NCI-H2081 (cell line): ENCODE data around the gene NFE2L3.
"Not testable (repeated sequence)": the region's sequence is repeated elsewhere in the genome, so short reads cannot be mapped to it uniquely, and the experiment has no call there.

ENCODE experiments used
- DNase-seq, 2 experiments: peaks; one replicate each; lab custom pipeline; 2025; lab: John Stamatoyannopoulos, UW

Gene NFE2L3

DNA sequence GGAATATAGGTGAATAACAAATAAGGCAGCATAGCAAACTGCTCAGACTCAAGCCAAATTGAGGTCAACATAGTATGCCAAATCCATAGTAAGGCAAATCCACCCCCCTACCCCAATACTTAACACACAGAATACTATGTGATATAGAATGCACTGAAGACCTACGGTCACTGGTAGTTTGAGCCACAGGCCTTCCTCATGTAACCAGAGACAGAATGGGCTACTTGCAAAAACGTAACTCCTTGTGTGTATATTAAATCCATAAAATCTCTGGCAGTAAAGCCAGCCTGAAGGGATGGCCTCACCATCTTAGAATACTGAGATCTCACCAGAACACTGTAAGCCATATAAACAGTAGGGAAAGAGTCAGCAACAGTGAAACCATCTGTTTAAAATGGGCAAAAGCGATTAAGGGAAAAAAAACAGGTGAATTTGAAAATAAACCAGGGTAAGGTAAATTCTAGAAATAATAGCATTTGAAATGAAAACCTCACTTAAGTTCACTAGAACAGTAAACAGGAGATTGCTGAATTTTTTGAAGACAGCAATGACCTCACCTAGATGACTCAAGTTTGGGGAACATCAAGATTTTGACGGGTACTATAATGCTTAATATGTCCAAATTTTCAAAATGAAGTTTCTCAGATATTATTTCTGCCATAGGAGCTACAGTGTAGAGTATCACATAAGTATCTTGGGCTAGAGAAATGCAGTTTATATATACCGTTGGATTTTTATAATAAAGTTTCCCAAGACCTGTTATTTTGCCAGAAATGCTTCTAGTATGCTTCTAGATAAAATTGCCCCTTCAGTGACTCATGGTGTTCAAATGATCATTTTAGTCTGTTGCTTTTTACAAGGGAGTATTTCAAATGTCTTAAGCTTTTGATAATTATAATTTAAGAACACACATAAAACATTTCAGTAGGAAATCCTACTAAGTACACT is 34.6 kb downstream of the NFE2L3 start:
- DNase-seq: no peak

DNA sequence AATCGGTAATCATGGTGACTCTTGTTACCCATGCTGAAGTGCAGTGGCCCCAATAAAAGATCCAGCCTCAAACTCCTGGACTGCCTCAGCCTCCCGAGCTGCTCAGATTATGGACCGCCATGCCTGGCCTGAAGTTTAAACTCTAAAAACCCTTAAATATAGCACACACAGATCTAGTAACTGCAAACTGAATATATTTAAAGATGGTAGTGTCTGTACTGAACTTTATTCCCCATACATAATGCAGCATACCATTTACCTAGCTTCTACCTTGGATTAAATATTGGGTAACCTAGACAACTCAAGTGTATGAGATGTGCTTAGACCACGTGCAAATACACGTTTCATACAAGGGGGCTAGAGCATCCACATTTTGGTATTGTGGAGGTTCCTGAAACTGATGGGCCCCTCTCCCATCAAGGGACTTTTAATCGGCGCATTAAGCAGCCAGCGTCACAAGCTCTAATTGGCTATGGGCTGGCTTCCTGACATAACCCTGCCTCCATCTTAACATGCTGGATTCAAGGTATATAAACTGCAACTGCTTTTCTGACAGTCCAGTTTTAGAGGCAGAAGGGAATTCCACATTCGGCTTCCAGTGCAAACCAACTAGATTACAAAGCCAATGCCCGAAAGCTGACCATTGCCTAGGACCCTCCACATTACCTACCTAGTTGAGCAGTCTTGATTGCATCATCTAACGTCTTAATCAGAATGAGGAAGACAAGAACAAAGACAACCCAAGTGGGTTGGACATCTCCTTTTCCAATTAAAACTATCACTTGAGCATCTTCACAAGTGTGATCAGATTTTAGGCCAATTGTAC is 35.6 kb downstream of the NFE2L3 start:
- DNase-seq: no peak

DNA sequence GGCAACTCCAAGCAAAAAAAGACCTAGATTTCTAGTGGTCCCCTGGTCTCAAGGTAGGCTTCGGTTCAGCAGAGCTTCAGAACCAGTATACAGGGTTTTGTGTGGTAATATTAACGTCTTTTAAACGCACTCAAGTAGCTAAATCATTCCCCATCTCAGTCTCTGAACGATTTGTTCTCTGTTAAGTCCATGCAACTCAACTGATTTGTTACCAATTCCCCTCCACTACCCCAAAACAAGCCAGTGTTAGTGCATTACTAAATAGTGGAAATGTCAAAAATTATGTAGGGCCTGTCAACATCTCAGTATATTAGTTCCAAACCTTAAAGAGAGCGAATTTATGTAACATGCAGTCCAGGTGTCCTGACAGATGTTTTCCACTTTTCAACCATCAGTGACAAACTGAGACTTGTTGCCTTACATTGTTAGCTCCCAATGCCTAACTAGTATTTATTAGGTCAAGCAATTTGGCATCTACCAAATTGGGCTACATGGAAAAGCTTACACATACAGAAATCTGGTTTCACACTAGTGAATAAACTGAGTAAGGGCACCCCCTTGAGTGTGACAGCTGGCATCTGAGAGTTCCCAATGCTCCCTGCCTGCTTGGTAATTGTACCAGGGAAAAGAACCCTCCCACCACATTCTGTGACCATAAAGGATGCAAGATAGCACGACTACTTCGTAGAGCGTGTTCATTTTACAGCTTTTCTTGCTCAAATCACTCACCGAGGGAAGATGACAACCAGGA is 36.4 kb downstream of the NFE2L3 start:
- DNase-seq: no peak

DNA sequence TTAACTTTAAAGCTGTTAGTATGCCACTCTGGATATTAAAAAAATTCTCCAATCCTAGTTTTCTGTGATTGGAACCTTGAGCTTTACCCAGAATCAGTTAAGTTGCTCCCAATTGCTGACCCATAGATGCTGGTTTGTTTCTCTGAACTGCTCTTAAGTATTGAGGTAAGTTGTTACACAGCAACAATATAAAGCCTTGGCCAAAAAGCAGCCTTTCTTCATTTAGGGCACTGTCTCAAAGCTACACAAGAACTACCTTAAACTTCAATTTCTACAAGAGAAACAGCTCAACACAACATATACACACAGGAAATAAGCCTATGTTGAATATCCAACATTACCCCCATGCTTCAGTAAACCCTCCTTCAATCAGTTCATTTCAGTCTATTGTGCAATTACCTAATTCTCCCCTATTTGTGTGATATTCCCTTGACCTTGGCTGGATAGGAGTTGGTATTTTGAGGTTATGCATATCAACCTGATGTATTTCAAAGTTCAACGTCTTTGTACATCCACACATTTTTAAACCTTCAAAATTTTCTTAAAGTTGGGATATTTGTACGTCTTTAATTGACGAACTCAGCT is 37.1 kb downstream of the NFE2L3 start:
- DNase-seq: no peak

DNA sequence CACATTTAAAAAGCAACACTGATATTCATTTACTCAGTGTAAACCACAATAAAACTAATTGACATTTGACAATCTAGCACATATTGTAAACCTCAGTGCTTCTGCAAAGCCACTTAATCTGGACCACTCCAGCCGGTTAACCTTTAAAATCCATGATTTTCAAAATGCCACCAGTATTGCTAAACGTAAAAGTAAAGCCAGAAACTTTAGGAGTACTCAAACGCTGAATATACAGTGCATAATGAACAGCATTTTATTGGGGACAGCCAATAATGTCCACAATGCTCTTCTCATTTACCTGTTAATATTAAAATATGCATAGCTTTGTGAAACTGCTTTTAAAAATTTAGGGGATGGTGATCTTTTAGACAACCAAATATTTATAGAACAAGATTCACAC is 37.7 kb downstream of the NFE2L3 start:
- DNase-seq: no peak

DNA sequence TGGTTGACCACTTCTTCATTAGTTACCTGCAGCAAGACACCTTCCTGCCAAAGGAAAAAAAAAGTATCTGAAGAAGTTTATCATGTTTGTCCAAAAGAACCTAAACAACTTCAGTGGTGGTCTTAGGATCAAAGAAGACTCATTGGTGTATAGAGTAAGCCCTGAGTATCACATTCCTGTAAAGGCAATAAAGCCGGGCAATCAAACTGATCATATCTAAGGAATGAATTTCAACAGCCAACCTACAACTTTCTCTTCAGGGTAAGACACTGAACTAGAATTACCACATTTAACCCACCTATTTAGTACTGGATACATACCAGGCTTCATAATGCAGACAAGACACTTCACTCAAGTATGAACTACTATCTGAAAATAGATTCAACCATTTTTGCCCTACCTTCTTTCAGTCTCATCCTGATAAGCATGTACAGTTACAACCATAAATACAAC is 38.4 kb downstream of the NFE2L3 start:
- no peak for DNase-seq

DNA sequence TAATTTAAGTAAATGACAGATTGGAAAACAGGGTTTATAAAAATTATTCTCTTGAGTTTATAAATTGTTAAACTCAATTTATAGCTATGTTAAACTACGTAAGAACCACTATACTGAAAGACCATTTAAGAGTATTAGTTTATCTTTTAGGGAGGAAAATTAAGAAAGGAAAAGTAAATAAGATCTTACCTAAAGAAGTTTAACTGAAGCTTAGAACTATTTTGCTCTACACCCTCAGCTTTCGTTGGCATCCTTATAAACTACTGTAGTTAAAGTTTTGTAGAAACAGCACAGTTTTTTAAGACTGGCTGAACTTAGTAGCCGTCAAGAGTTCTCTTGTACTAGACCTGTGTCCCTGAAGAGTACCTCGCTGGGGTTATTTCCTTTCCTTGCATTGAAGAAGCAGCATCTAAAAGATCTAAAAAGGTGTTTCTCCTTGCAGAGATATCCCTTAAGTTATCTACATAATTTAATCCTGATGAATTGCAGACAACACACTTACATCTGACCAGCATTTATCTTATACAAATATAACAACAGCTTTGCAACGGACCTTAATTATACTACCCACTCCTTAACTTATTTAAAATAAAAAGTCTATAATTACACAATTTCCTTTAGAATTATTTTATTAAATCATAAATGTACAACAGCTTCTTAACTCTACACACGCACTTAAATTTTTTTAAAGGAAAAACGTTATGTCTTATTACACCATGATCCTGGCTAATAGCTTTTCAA is 39.4 kb downstream of the NFE2L3 start:
- no peak for DNase-seq

DNA sequence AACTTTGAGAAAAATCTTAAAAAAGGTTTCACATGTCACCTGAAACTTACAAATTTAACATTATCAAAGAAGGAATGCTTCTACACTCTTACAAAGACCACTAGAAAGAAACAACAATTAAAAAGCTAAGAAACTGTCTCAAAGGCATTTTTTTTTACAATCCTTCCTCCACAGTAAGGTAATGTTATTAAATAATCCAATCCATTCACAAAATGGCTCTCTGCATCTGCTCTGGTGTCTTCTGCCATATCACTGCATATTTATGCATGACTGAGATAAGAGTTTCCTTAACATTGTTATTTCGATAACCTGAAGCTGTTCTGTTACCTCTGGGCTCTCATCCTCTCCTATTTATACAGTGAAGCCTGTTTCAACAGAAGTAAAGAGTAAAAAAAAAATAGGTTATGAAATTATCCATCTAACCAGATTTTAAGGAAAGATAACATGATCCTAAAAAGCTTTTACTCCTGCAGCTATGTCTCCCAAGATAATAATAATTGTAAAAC is 40.0 kb downstream of the NFE2L3 start:
- no peak for DNase-seq

DNA sequence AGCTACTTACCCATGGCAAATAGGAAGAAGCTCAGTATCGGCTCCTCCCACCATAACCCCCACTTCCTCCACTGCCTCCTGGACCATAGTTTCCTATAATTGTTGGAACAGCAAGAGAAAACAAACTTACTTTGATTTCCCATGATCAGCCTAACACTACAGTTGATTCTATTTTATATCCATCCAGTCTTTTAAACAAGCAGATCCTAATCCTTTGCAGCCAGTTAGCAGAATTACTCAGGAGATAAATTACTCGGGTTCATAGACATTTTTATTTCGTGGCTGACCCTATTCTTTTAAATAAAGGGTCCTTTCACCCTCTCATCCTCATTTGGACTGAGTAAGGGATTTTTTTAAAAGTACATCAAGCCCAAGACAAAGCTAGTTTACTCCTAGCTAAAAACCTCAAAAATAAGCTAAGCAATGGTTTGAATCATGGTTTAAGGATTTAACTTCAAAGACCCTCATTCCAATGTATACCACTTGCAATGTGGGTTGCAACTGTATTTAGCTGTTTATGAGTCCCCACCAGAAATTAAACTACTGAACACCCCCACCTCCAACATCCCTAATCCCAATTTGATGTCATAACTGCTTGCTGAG is 40.6 kb downstream of the NFE2L3 start:
- no peak for DNase-seq

DNA sequence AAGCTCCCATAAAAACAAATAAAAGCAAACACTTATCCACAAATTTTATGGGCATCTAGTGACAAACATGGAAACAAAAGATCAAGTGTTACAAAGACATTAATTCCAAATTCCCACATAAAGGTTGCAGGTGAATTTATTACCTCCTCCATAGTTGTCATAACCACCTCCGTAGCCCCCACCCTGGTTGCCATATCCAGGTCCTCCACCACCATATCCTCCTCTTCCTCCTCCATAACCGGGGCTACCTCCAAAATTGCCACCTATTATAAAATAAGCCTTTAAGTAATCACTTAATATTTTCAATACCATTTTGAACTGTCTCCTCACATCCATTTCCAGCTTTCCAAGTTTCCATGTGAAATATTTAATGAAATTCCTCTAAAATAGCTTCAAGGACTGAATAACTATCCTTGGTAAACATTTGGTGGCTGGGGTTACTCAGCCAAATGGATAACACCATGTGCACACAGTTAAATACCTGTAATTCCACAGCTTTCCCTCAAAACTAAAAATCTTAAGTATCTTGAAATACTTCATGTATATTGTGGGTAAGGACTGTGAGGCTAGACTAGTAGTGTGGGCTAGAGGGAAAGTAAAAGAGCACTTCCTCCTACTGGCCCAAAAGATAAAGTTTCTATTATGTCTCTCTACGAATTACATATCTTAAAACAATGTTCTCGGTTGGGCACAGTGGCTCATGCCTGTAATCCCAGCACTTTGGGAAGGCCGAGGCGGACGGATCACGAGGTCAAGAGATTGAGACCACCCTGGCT is 41.6 kb downstream of the NFE2L3 start:
- no peak for DNase-seq

DNA sequence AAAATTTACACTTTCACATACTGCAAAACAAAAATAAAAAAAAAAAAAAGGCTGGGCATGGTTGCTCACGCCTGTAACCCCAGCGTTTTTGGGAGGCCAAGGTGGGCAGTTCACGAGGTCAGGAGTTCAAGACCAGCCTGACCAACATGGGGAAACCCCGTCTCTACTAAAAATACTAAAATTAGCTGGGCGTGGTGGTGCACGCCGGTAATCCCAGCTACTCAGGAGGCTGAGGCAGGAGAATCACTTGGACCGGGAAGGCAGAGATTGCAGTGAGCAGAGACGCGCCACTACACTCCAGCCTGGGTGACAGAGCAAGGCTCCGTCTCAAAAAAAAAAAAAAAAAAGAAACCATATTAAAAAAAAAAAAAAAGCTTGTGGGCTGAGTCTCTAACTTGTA is 42.8 kb downstream of the NFE2L3 start:
- DNase-seq: not testable (repeated sequence)

DNA sequence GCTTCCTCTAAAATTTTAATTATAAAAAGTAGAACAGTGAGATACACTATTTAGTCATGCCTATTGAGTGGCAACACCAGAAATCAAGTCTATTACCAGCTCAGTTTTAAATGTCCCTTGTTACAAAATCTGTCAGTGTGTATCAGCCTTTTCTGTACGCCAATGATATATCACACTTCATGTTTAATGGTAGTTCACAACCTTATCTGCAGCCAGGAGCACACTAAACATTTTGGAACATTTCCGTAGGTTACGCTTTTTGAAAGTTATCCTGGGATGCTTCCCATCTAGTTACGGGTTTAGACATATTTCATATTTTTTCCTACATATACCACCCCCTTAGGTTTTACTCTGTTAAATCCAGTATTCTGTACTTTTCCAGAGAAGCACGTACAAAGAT is 43.2 kb downstream of the NFE2L3 start:
- no peak for DNase-seq

DNA sequence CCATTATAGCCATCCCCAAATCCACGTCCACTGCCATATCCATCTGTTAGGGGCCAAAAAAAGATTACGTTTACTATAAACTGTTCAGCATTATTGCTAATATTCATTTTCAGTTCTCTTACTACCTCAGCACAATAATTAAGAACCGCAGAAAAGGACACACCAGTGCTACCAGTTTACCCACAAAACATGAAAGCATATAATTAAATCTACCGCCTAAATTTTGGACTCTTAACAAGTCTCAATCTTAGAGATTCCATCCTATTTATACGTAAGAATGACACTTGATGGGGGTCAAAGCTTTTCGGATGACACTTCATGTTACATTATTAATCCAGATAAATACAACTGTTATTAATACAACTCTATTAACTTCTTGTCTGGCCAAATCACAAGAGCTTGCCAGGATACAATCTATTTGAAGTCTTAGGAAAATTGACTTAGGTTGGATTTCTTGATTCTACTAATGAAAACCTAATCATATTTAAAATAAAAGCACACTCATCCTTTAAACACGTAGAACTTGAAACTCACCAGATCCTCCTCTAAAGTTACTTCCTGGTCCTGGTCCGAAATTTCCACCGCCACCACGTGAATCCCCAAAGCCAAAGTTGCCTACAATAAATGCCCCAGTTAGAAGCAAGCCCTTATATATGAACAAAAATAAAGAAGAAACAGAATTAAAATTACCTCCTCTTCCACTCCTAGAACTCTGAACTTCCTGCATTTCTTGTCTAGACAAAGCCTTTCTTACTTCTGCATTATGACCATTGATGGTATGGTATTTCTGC is 44.1 kb downstream of the NFE2L3 start:
- DNase-seq: no peak

DNA sequence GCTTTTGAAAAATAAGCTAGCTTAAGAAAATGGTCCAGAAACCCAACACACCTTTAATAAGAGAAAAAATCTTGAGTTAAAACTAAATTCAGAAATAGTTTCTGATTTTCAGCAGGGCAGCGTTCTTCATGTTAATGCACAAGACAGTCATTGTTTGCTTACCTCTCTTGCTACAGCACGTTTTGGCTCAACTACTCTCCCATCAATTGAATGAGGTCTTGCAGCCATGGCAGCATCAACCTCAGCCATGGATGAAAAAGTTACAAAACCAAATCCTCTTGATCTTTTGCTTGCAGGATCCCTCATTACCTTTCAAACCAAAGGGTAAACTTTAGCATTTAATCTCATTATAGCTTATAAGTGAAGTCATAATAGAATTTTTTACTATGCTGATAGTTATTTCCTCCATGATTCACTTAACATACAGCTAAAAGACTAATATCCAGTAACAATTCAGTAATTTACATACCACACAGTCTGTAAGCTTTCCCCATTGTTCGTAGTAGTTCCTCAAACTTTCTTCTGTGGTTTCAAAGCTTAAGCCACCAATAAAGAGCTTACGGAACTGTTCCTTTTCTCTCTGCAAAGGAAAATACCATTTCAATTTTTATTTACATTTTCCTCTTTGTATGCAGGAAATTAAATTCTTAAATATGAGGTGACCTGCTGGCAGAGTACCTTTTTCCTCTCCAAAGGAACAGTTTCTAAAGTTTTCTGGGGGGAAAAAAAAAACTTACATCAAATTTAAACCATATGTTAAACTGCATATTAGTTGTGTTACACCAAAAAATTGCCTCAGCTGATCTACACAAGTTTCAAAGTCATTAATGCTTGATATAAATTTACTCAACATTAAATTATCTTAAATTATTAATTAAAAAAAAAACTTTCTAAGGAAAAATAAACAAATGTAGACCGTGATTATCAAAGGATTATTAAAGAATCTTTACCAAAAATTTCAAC is 45.4 kb downstream of the NFE2L3 start:
- peak in 1 of 2 experiments; percentile 36 for DNase-seq

DNA sequence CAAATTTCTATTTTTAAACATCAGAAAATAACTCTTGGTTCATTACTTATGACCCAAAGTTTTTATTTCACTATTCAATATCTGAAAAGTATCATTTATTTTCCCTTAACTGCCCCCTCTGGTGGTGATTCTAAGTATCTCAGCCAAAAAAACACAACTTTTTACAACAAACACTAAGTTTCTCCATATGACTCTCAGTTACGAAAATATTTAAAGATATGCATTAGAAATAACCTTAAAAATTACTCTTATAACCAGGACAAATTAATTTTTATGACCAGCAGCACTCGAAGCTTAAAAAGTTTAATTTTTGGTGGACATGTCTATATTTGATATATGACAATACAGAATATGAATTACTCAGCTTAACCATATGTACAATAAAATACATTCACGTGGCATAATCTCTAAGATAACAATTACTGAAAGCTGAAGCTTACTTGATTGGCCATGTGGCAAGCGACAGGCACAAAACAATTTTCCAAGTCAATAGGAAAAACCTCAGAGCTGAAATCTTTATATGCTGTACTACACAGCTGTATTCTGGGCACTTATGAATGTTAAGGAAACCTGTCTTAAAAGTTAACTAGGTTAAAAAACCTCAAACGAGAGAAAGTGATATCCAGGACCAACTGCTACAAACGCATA is 46.3 kb downstream of the NFE2L3 start:
- DNase-seq: peak; percentile 37 to 41

DNA sequence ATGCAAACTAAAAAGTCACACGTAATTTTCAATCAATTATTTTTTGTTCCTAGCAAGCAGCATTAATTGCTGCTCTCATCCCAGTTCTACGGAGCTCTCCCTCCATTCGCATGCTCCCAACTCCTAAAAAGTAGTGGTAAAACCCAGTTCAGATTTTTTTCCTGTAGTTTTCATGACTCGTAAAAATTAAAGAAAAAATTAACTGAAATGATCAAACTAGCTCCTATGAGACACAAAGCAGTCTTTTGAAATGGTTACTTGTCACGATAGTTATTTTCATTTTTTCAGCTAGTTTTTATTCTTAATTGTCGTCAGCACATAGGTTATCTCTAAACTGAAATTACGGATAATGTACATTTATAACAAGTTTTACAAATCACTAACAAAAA is 46.8 kb downstream of the NFE2L3 start:
- no peak for DNase-seq
